K562 (cell line): ENCODE data around the gene TAF1A. TPM values are rescaled to one million over a fixed set of nuclear protein-coding genes. Genes with fewer than 3 reads are reported as not detected.

Experiments
- CAMTA2 ChIP-seq: fragments of 250-450 bp; sonication (Bioruptor Pico); conservative IDR thresholded peaks from 2 replicates; pipeline ENCODE4 v1.5.1; 2022
- CBX1 ChIP-seq: sonication (generic); IDR thresholded peaks from 2 replicates; pipeline ENCODE4 v1.6.1; 2016; ENCODE audit warnings: antibody characterized with exemption, low read depth, mild to moderate bottlenecking
- CHCHD3 ChIP-seq: fragments of 250-450 bp; sonication (Bioruptor Pico); IDR thresholded peaks from 2 replicates; pipeline ENCODE4 v2.1.2; 2022; ENCODE audit warnings: mild to moderate bottlenecking
- CLOCK ChIP-seq: fragments of 250-450 bp; sonication (Bioruptor Pico); IDR thresholded peaks from 2 replicates; pipeline ENCODE4 v1.4.0; 2020; ENCODE audit warnings: mild to moderate bottlenecking, moderate library complexity, borderline replicate concordance
- ETV1 ChIP-seq: fragments of 450-650 bp; conservative IDR thresholded peaks from 2 replicates; pipeline ENCODE4 v1.6.1; 2016; ENCODE audit warnings: missing genetic modification characterization, control low read depth, low read depth, missing compliant biosample characterization
- ETV6 ChIP-seq, 3 experiments: fragments of 150-350 bp in 1 of 3; sonication (generic) in 1 of 3; formaldehyde crosslinking in 1 of 3; IDR thresholded peaks; 2 replicates each; pipeline versions ENCODE4 v1.6.1 to v1.8.0; 2014 to 2022; ENCODE audit warnings: borderline replicate concordance in 2 of 3, low read depth in 2 of 3, antibody characterized with exemption in 1 of 3, low read length in 1 of 3, mild to moderate bottlenecking in 1 of 3, missing genetic modification reagents in 1 of 3
- HDAC3 ChIP-seq: fragments of 450-650 bp; IDR thresholded peaks from 2 replicates; pipeline ENCODE4 v1.6.1; 2018; ENCODE audit warnings: borderline replicate concordance, mild to moderate bottlenecking, moderate library complexity; ENCODE audit not compliant: partially characterized antibody
- HNRNPLL ChIP-seq: fragments of 200-400 bp; formaldehyde crosslinking; IDR thresholded peaks from 2 replicates; pipeline ENCODE4 v1.6.1; 2017; ENCODE audit warnings: low read length, low read depth, mild to moderate bottlenecking; ENCODE audit not compliant: poor library complexity, severe bottlenecking
- NONO ChIP-seq, 2 experiments: fragments of 200-400 bp in 1 of 2; fragments of 450-650 bp in 1 of 2; formaldehyde crosslinking in 1 of 2; IDR thresholded peaks; 2 replicates each; pipeline ENCODE4 v1.6.1; 2017; ENCODE audit warnings: low read depth in 2 of 2, mild to moderate bottlenecking in 2 of 2, moderate library complexity in 2 of 2, low read length in 1 of 2
- NR2C2 ChIP-seq, 2 experiments: fragments of 200-800 bp in 1 of 2; sonication (Bioruptor generic) in 1 of 2; sonication (generic) in 1 of 2; formaldehyde crosslinking in 1 of 2; IDR thresholded peaks; 2 replicates each; pipeline versions ENCODE4 v1.6.1 to v1.8.0; 2016 to 2022; ENCODE audit warnings: mild to moderate bottlenecking in 1 of 2, missing compliant biosample characterization in 1 of 2, missing genetic modification characterization in 1 of 2, missing genetic modification reagents in 1 of 2
- POLR2H ChIP-seq: IDR thresholded peaks from 2 replicates; pipeline ENCODE4 v1.6.1; 2016; ENCODE audit warnings: missing genetic modification characterization, low read depth, mild to moderate bottlenecking, control low read depth, missing compliant biosample characterization, moderate library complexity
- PRDM10 ChIP-seq: fragments of 450-650 bp; IDR thresholded peaks from 2 replicates; pipeline ENCODE4 v1.6.1; 2018; ENCODE audit not compliant: partially characterized antibody
- PRPF4 ChIP-seq: fragments of 200-400 bp; formaldehyde crosslinking; IDR thresholded peaks from one replicate; pipeline ENCODE4 v1.6.1; 2017; ENCODE audit warnings: low read length, low read depth, mild to moderate bottlenecking; ENCODE audit not compliant: insufficient read depth, poor library complexity, severe bottlenecking
- PTTG1 ChIP-seq: fragments of 450-650 bp; IDR thresholded peaks from 2 replicates; pipeline ENCODE4 v1.6.1; 2016; ENCODE audit warnings: low read depth, mild to moderate bottlenecking, missing genetic modification characterization, missing compliant biosample characterization
- RBM22 ChIP-seq: fragments of 200-400 bp; formaldehyde crosslinking; IDR thresholded peaks from 2 replicates; pipeline ENCODE4 v1.6.1; 2018; ENCODE audit warnings: low read length, low read depth; ENCODE audit not compliant: poor library complexity, severe bottlenecking
- SRF ChIP-seq, 2 experiments: fragments of 250-450, 450-650 bp in 1 of 2; sonication (Bioruptor Pico) in 1 of 2; sonication (generic) in 1 of 2; formaldehyde crosslinking; IDR thresholded peaks; 2 replicates each; pipeline versions ENCODE4 v1.5.0 to v1.5.1; 2020 to 2022; ENCODE audit warnings: mild to moderate bottlenecking in 1 of 2, missing genetic modification reagents in 1 of 2
- SRSF3 ChIP-seq: fragments of 200-400 bp; formaldehyde crosslinking; IDR thresholded peaks from 2 replicates; pipeline ENCODE4 v1.6.1; 2016; ENCODE audit warnings: mild to moderate bottlenecking, low read length, moderate library complexity; ENCODE audit not compliant: insufficient read depth
- ZNF384 ChIP-seq: IDR thresholded peaks from 2 replicates; pipeline ENCODE4 v1.6.1; 2012; ENCODE audit warnings: low read depth, low read length, improper control_type of control experiment
- ZNF699 ChIP-seq: fragments of 250-450 bp; sonication (Bioruptor Pico); IDR thresholded peaks from 2 replicates; pipeline ENCODE4 v1.8.0; 2021; ENCODE audit warnings: mild to moderate bottlenecking, moderate library complexity; ENCODE audit not compliant: insufficient replicate concordance
- polyA plus RNA-seq, 8 experiments: library from polyadenylated mRNA; depleted of rRNA in 4 of 8; stranded (reverse) in 5 of 8; unstranded in 3 of 8; fragments of >200 nt; fragmentation: Nextera tagmentation in 2 of 8; fragmentation: Illumina TruSeq in 1 of 8; extraction: Ambion mirVana in 2 of 8; extraction: Trizol in 1 of 8; gene quantifications; 2 replicates each; pipeline versions ENCODE4 v1.2.1 to v1.2.3, GENCODE V29; 2011 to 2014; ENCODE audit warnings: inconsistent platforms in 1 of 8, missing spikeins in 1 of 8
- total RNA-seq, 7 experiments: library from RNA; depleted of rRNA in 6 of 7; stranded (reverse); fragments of >200 nt in 6 of 7; fragmentation: Illumina TruSeq in 2 of 7; extraction: Trizol in 2 of 7; gene quantifications; 2 replicates each; pipeline versions ENCODE4 v1.2.1 to v1.2.3, GENCODE V29; 2011 to 2021; ENCODE audit warnings: low replicate concordance in 1 of 7

TAF1A gene
- total and polyA plus RNA-seq, 9 of the 15 experiments (the other 6 are each of a cell fraction or from before 2014, with no cell fraction given) = 17.8 to 36.8 (median 25.3) TPM

GRCh38 chr1:222618001-222618879 is 28.5 kb upstream of the TAF1A start, which contains the start of gene MIA3 (continued):
- no peak for TF ChIP-seq PRDM10
- TF ChIP-seq CHCHD3 (CRISPR knock-in tag) = no peak
- no peak for TF ChIP-seq ZNF699 (CRISPR knock-in tag)
- TF ChIP-seq CLOCK (CRISPR knock-in tag) = no peak
- TF ChIP-seq PTTG1 = no peak
- peak; percentile 75; the same call in 1 of the 2 replicates for TF ChIP-seq CBX1
- no peak for TF ChIP-seq HNRNPLL
- TF ChIP-seq HDAC3 = no peak
- TF ChIP-seq NONO (IDR thresholded peaks at IDR 0.05; ENCODE audit: low read depth in 2 of 2, low read length in 1 of 2) = peak; percentile 61 to 88; a peak in 2 of 4 replicates
- TF ChIP-seq PRPF4 = no peak
- TF ChIP-seq NR2C2 (CRISPR knock-in tag; IDR thresholded peaks at IDR 0.05) = no peak
- TF ChIP-seq NR2C2 (tag; IDR thresholded peaks at IDR 0.05) = no peak
- no peak for TF ChIP-seq ZNF384
- no peak for TF ChIP-seq ETV1 (tag)
- no peak for TF ChIP-seq SRF (CRISPR knock-in tag; IDR thresholded peaks at IDR 0.05)
- no peak for TF ChIP-seq RBM22
- TF ChIP-seq SRSF3 = no peak
- no peak for TF ChIP-seq ETV6 (IDR thresholded peaks at IDR 0.05; ENCODE audit: borderline replicate concordance in 1 of 2, low read depth in 2 of 2, low read length in 1 of 2)
- TF ChIP-seq ETV6 (CRISPR knock-in tag; IDR thresholded peaks at IDR 0.05; ENCODE audit: borderline replicate concordance) = 0 out of 2 replicates have a peak, but pooled peaks have one; percentile 20
- no peak for TF ChIP-seq POLR2H
- TF ChIP-seq CAMTA2 (CRISPR knock-in tag) = no peak
